Heart left ventricle (tissue), 13 donors: Measurements from ENCODE around the gene SIAH3.

Experiments used
- POLR2A ChIP-seq, 2 donors: fragments of 450-650 bp; IDR thresholded peaks; one replicate each; pipeline ENCODE4 v1.6.1; 2017; ENCODE audit warnings: antibody characterized with exemption in 2 of 2, mild to moderate bottlenecking in 2 of 2, moderate library complexity in 2 of 2
- TF ChIP-seq, protein P1 (sequence below), 12 donors: fragments of 200-600 bp; sonication (generic) in 4 of 12; IDR thresholded peaks; one replicate each; pipeline versions ENCODE4 v1.5.0 to v1.8.0; 2018 to 2022; ENCODE audit warnings: antibody characterized with exemption in 12 of 12, mild to moderate bottlenecking in 5 of 12
- donor health status: ischemic (EF 13 %, LVEDD 7.1; RV severe dilation, severe dysfunction).
- donor health status: DM: no; HTN: yes; CAD: no.
- donor health status: DM: no; HTN: no; CAD: no.
- donor health status: ischemic (EF 25% LVEDD 6.9; RV normal size, moderate dysfunction).
- donor health status: ischemic (EF 25% LVEDD 5.7; RV mildly dilated, moderate dysfunction).
- donor health status: ischemic (EF 35%, LVEDD 5.7; RV mildly dilated, moderate dysfunction).
- donor health status: nonischemic (EF 11% LVEDD 7.7; RV severe dilation, severe dysfunction).
- donor health status: DM: yes; HTN: yes; CAD: no.
- donor health status: PGD.
- donor health status: ischemic (EF 29% LVEDD 5.4; RV normal size, mild dysfunction).
- donor health status: nonischemic (EF 23%, LVEDD 6.1; RV moderate dilation, normal function).

GRCh38 chr13:45786293-45786920 is 65.1 kb downstream of the SIAH3 start:
- TF ChIP-seq, protein P1, sequence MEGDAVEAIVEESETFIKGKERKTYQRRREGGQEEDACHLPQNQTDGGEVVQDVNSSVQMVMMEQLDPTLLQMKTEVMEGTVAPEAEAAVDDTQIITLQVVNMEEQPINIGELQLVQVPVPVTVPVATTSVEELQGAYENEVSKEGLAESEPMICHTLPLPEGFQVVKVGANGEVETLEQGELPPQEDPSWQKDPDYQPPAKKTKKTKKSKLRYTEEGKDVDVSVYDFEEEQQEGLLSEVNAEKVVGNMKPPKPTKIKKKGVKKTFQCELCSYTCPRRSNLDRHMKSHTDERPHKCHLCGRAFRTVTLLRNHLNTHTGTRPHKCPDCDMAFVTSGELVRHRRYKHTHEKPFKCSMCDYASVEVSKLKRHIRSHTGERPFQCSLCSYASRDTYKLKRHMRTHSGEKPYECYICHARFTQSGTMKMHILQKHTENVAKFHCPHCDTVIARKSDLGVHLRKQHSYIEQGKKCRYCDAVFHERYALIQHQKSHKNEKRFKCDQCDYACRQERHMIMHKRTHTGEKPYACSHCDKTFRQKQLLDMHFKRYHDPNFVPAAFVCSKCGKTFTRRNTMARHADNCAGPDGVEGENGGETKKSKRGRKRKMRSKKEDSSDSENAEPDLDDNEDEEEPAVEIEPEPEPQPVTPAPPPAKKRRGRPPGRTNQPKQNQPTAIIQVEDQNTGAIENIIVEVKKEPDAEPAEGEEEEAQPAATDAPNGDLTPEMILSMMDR (IDR thresholded peaks at IDR 0.05) = no peak
- no peak for TF ChIP-seq POLR2A (IDR thresholded peaks at IDR 0.05)
